ENCODE results near the gene GIMAP2.
"Not testable (repeated sequence)": the region's sequence is repeated elsewhere in the genome, so short reads cannot be mapped to it uniquely, and the experiment has no call there.

Gene GIMAP2

DNA sequence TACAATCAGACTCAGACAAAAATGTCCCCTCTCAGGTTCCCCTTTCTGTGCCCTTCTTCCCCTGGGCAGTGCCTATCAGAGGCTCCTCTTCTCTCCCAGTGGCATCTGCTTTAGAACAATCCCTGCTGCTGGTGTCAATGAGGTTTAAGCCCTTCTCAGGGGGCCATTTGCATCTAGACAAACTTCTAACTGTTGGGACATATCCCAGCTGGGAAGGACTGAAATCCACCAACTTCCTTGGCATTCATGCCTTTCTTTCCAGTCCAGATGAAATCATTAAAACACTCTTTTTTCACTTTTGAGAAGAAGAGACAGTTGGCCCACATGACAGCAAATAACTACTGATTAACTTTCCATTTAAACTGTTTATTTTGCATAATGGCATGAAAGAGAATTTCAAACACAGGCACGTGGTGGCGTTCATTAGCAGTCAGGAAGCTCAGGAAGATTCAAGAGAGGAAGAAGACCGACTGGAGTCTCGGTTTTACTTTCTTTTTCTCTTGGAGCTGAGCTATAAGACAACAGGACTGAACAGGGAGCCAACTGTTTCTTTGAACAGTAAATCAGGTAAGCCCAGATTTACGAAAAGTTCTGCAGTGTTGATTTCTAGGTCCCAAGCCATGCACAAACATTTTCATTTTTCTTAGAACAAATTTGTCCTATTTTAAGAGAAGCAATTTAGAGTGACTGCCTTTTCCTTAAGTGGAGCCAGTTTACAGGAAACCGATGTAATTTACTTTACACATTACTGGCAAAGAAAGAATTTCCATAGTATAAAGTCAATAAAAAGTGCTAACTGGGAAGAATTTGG lies at the start of gene GIMAP2:
Gene GIMAP2, plus strand, starts transcription at position 488 of the 811 bp plus-strand sequence. CDS start 1,354 bp downstream, outside the sequence.
- DNase-seq (ENCODE audit: low read depth in 2 of 2): no peak

DNA sequence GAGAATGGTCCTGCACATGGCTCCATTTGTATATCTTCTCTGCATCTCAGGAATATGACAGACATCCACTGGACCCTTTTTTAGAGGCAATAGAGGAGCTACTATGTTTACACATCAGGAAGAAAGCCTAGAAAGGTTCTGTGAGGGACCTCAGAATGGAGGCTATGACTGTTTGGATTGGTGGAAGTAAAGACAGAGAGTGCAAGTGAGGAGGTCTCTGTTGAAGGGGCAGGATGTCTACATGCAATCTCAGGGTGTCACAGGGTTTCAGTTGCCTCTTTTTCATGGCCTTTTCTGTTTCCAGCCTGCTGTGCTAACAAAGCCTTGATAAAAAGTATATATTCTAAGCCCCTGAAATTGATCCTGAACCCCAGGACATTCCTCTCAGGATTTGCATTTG lies 43.7 kb upstream of the GIMAP2 start:
- DNase-seq (ENCODE audit: low read depth in 2 of 2): no peak

DNA sequence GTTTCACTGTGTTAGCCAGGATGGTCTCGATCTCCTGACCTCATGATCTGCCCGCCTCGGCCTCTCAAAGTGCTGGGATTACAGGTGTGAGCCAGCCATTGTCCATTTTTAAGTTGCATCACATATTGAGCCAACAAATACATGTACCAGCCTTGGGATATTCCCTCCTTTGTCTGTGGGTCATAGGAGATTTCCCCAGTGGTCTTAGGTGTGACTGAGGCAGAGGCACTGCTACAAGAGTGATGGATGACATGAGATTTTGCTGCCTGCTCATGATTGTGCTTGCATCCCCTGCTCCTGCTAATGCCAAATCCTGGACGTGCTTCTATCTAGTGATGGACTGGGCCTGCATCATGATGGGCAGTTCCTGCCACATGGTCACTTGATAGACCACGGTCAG lies 42.6 kb upstream of the GIMAP2 start:
- DNase-seq (ENCODE audit: low read depth in 2 of 2): no peak

DNA sequence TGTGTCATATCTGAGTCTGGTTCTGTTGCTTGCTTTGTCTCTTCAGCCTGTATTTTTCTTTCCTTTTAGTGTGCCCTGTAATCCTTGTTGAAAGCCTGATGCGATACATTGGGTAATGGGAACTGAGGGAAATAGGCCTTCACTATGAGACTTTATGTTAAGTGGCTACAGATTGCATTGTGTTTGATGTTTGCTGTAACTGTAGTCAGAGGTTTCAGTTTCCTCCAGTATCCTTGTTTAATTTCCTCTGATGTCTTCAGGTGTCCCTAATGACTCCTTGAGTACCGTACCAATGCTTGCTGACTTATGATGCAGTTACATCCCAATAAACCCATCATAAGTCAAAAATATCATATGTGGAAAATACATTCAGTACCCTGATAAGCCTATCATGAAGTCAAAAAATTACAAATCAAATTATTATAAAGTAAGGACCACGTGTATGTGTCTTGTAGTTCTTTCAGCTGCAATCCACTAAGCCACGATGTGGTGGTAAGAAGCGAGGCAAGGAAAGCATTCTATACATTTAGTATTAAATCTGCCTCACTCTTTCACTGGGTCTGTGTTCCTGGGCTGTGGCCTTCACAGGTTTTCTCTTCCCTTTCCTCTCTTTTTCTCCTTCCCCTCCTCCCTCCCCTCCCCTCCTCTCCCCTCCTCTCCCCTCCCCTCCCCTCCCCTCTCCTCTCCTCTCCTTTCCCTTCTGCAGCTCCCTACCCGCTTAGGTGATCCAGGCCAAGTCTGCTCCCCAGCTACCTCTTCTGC lies 40.1 kb upstream of the GIMAP2 start:
- no peak for DNase-seq (ENCODE audit: low read depth in 2 of 2)

DNA sequence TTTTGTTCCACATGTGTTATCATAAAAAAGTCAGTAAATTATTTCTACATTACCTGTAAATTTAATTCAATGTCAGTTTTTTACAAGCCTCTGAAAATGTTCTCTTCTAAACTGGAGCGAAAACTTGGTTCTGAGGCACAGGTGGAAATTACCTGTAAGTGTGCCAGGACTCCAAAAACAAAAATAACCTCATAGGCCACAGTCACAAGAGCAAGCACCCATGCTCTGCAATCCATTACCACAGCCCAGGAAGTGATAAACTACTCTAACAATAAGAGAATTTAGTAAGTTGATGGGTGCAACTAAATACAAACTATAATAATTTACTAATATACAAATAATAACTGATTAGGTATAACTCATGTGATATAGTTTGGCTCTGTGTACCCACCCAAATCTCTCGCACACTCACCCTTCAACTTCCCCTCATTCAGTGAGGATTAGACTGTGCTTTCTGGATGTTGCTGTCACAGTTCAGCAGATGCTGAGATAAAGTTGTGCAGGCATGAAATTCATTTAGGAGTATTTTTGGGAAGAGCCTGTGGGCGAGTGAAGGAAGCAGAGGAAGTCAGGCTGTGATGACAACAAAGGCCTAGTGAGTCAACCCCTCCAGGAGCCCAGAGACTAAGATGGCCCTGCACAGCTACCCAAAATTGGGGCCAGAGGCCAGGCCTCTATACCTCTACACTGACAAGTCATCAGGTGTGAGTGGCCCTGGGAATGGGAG lies 37.0 kb upstream of the GIMAP2 start:
- no peak for DNase-seq (ENCODE audit: low read depth in 2 of 2)

DNA sequence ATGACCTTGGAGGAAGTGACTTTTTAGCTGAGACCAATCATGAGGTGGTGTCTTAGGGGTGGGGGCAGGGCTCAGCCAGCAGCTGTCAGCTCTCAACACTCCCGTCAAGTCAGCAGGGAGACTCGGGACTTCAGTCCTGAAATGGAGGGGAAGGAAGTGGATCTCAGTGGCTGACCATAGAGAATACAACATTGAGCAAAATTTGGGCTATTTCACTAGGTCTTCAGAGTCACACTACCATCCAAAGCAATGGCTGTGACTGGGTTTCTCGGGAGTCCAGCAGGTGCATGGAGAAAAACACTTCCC lies 36.5 kb upstream of the GIMAP2 start:
- DNase-seq (ENCODE audit: low read depth in 2 of 2): no peak

DNA sequence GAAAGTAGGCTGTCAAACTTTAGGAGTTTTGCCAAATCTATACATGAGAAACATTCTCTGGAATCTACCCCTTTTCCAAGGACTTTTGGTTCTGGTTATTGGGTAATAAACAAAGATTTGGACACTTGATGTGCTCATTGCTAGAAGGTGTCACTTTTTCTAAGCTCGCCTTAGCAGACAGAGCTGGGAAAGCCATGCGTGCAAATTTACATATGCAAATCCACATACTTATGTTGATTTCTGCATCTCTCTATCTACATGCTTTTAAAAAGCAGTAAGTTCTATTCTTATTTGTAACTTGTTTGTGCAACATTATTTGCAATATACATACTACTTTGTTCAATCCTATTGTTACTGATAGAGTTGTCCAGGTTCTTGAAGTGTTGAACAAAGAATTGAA lies 30.8 kb upstream of the GIMAP2 start:
- no peak for DNase-seq (ENCODE audit: low read depth in 2 of 2)

DNA sequence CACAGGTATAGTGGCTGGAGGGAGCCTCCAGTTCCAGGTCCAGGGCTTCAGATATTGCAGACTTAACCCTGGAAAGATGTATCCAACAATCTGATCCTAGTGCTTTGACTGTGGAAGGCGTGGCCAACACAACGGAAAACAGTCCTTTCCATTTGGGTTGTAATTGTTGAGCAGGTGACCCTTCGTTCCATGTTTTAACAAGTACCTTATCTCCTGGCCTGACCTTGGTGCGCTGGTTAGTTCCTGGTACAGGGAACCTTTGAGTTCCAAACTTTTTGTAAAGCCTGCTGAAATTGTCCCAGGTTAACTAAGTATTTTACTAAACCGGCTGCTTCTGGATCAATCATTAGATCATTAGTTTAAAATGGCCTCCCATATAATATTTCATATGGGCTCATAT lies 29.5 kb upstream of the GIMAP2 start:
- DNase-seq (ENCODE audit: low read depth in 2 of 2): no peak

DNA sequence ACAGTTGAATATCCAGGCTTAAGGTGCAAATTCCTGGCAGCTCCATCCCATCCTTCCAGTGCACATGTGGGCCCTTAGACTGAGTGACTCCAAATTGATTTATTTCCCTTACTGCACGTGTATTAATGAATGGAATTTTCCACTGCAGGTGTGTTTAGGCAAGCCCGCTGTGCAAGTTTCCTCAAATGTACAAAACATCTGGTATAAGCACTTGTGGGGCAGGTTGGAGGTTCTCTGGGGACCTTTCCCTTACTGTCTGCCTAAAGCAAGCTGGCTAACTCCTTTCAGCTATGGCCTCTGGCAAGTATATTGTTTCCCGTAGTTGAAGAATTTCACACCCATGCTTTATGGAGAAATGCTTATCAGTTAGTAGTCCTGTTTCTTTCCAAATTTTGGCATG lies 28.0 kb upstream of the GIMAP2 start:
- no peak for DNase-seq (ENCODE audit: low read depth in 2 of 2)

DNA sequence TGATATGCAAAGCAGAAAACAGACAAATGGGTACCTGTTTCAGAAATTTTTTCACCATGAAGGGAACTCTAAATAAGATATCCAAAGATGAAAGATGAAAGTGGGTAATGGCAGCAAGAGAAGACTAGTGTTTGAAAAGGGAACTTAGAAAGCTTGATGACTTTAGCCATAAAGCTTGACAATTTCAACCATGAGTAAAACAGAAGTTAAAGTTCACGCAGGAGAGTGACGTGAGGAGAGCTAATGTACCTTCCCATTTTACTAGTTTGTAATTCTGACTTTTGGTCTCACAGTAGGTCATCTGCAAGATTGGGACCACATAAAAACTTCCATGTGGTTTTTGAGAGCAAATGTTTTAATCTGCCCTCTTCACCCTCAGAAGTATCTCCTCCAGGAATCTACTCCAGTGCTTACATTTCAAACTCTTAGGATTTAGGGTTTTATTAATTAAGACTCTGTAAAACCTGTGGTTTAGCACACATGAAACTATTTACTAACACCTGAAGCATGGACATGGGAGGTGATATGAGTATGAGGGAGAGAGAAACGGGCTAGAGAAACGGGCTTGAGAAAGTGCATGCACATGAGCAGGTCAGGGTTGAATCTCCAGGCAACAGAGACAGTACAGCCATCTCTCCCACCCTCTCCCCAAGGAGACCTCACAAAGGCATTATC lies 24.4 kb upstream of the GIMAP2 start:
- DNase-seq (ENCODE audit: low read depth in 2 of 2): no peak

DNA sequence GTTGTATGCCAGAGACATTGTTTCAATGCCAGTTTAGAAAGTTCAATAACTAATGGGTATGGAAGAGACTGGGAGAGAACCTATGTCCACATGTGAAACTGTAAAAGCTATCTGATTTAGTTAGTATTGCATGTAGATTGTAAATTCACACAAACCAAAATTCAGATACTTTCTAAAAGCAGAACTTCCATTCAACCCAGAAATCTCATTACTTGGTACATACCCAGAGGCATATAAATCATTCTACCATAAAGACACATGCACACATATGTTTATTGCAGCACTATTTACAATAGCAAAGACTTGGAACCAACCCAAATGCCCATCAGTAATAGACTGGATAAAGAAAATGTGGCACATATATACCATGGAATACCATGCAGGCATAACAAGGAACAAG lies 22.7 kb upstream of the GIMAP2 start:
- not testable (repeated sequence) for DNase-seq (ENCODE audit: low read depth in 2 of 2)

DNA sequence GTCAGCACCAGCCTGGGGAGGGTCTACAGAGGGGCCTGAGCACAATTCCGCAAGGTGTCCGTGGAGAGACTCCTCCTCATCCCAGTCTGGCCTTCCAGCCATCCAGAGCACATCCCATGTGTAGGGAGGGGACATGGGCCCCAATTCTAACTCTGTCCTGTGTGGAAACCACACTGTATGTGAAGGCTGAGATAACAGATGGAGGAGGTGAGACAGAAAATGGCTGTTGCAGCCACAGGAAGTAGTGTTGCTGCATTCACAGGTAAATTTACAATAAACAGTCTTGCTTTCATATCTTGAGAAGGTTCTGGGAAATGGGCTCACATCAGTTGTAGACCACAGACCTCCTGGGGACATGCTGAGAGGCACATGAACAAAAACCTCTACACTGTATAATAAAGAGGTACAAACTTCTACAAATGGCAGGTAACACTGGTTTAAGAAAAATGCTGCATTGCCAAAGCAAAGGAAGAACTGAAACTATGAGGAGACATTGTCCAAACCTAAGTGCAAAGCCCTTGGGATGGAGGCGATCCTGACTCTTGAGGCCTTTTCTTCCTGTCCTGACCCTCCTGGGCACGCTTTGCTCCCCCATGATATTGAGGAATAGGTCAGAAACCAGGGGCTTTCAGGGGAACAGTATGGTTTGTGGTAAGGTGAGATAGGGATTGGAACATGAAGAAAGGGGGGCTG lies 21.6 kb upstream of the GIMAP2 start:
- DNase-seq (ENCODE audit: low read depth in 2 of 2): no peak

DNA sequence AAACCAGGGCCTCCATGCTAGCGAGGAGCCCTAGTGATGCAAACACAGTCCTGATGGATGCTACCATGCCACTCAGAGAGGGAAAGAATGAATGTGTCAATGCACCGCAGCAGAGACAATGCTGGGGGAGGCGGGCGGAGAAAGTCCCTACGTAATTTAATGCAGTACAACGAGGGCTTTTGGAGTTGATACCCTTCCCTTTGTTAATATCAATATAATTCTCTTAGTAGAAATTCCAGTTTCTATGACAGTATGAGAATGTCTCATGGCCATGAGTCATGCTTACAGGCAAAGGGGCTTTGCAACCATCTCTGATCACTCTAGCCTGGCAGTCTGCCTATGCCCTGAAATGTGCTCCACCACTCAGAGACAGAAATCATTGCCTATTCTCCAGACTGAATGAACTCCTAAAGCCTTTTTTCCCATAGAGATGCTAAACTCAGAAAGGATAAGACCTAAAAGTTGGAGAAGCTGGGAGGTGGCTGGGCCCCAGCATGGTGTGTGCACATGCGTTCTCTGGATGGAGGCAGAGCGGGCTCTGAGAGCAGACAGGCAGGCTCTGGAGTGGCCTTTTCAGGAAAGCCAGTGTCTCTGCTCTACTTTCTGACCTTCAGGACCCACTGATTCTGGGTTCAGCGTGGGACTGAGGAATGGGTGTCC lies 20.3 kb upstream of the GIMAP2 start:
- DNase-seq (ENCODE audit: low read depth in 2 of 2): no peak

DNA sequence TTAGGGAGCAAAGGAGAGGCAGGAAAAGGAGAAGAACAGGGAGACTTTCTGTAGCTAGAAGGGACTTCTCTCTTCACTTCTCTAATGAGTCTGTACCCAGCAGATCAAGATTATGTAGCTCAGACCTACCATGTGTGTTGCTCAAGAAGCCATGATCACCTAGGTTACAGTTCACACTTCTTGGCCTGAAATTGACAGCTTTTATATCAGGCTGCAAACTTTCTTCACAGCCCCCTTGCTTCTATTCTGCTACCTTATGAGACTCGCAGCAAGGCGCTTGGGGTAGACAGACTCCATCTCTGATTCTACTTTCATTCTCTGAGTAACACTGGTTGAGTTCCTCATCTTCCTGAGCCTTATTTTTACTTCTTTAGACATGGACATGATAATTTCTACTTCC lies 19.6 kb upstream of the GIMAP2 start:
- DNase-seq (ENCODE audit: low read depth in 2 of 2): no peak

DNA sequence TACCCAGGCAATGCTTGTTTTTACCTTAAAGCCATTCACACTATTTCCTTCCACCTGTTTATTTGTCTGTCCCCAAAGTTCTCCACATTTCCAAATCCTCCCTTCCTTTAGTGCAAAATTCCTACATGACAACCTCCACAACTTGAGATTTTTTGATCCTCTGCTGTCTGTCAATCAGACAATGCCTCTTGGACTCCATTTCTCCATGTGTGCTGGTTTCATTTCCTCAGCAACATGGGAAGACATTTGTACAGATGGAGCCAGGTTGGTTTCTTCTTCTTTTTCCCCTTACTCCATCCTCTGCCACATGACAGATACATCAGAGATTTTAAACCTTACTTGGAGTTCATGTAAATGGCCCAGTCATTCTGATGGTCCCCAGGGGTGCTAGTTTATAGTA lies 19.1 kb upstream of the GIMAP2 start:
- no peak for DNase-seq (ENCODE audit: low read depth in 2 of 2)

DNA sequence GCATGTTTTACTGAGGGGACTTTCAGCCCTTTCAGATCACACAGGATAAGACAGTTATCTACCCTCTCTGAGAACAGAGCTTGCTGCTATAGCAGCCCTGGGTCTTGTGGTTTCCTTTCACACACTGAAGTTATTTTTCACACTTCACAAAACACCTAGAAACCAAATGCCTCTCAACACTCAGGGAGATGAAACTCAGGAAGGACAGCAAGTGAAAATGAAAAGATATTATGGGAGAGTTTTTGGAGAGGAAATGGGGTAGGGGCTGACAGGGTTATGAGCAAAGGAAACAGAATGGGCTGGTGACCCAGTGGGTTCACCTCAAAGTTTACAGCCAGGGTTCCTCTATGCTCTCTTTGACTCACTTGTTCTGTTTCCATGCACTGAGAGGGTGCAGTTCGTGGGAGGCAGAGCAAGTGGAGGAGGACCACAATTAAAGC lies 17.0 kb upstream of the GIMAP2 start:
- peak in 1 of 2 donors; percentile 73 for DNase-seq (ENCODE audit: low read depth in 2 of 2)

DNA sequence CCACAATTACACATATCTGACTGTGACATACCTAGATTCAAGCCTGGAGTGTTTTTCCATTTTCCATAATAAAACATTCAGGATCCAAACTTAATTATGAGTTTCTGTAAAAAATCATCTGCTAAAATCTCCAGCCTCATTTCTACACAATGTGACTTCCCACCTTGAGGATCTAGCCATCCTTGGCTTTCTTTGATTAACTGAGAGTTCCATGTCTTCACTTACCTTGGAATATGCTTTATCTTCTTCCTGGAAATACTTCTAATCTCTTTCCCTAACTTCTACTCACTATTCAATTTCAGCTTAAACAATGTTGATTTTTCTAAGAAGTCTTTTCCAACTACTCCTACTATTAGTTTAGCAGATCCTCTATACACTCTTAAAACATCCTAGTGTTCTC lies 16.5 kb upstream of the GIMAP2 start:
- no peak for DNase-seq (ENCODE audit: low read depth in 2 of 2)

DNA sequence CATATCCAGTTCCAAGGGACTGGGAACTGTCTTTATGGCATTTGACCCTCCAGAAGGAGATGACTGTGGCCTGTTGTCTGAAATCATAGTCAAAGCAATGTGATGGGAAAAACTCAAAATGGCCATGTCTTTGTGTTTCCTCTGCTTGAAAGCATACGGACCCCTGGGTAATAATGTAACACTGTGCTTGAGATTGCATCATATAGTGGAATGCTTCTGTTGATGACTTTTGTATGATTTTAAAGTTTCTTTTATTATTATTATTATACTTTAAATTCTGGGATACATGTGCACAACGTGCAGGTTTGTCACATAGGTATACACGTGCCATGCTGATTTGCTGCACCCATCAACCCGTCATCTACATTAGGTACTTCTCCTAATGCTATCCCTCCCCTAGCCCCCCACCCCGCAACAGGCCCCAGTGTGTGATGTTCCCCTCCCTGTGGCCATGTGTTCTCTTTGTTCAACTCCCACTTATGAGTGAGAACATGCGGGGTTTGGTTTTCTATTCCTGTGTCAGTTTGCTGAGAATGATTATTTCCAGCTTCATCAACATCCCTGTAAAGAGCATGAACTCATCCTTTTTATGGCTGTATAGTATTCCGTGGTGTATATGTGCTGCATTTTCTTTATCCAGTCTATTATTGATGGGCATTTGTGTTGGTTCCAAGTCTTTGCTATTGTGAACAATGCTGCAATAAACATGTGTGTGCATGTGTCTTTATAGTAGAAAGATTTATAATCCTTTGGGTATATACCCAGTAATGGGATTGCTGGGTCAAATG lies 13.5 kb upstream of the GIMAP2 start:
- not testable (repeated sequence) for DNase-seq (ENCODE audit: low read depth in 2 of 2)

DNA sequence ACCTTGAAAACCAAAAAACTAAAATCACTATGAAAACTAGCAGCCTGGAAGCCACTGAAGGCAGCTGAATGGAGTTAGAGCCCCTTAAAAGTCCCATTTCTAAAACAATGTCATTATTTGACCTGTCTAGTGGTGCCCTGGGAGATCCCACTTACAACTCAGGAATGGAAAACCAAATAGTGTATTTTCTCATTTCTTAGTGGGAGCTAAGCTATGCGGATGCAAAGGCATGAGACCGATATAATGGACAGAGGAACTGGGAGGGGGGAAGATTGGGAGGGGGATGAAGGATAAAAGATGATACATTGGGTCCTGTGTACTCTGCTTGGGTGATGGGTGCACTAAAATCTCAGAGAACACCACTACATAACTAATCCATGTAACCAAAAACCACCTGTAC lies 9.8 kb upstream of the GIMAP2 start:
- no peak for DNase-seq (ENCODE audit: low read depth in 2 of 2)

DNA sequence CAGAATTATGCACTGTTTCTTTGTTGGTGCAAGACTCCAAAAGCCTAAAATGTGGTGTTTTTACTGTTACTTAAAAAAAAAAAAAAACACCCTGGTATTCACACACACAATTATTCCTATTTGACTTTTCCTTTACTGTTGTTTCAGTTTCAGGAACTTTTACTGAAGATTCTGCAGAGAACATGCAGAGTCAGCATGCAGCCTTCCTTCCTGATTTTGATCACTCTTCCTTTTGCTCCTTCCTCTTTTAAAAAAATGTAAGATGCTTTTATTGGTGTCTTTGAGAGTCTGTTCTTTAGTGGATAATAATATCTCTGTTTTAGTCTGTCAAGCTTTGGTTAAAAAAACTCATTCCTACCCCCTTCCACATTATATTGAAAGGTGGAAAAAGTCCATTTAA lies 9.2 kb upstream of the GIMAP2 start:
- DNase-seq (ENCODE audit: low read depth in 2 of 2): not testable (repeated sequence)
